Body of pancreas (tissue), 4 donors: Measurements from ENCODE around the gene PLEKHG4B.

ENCODE experiments used
- POLR2A ChIP-seq, 3 donors: fragments of 450-650 bp; IDR thresholded peaks; one replicate each; pipeline ENCODE4 v1.6.1; 2016; ENCODE audit warnings: antibody characterized with exemption in 3 of 3, mild to moderate bottlenecking in 2 of 3
- TF ChIP-seq, protein P1 (sequence below), 7 experiments: fragments of 450-650 bp in 4 of 7; fragments of 200-600 bp in 3 of 7; sonication (generic) in 3 of 7; IDR thresholded peaks; one replicate each; pipeline ENCODE4 v1.5.1; 2016 to 2019; ENCODE audit warnings: antibody characterized with exemption in 7 of 7

DNA sequence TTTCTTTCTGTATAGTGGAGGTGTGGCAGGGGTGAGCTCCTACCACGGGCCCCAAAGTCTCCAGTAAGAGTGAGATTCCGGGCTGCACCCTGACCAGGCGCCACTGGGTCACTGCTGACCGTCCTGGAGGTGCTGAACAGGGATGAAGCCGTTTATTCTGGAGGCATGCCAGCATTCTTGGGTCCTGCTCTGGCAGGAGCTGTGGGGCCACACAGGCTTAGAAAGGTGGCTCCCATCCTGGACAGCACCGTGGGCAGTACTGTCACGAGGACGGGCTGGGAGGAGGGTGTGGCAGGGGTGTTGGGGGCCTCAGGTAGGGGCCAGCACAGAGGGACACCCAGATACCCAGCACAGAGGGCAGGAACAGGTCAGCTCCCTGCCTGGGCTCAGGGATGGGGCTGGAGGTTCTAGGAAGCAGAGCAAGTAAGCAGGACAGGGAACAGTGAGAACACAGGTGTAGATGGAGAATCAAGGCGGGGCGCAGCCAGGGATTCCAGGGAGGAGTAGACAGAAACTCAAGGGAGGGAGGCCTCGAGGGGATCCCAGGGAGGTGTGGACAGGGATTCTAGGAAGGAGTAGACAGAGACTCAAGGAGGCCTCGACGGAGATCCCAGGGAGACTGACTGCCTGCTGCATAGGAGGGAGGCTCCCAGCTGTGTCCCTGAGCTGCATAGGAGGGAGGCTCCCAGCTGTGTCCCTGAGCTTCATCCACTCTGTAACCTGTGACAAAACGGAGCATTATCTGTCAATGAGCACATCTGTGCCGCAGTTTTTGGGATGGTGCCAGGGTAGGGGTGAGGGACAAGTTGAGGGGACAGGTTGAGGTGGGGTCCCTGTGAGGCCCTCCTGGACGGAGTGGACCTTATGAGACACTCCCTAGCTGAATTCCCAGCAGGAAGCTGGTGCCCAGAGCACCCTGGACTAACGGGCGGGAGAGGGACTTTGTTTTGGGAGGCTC, 1.1 kb upstream of the PLEKHG4B start:
- TF ChIP-seq, protein P1, sequence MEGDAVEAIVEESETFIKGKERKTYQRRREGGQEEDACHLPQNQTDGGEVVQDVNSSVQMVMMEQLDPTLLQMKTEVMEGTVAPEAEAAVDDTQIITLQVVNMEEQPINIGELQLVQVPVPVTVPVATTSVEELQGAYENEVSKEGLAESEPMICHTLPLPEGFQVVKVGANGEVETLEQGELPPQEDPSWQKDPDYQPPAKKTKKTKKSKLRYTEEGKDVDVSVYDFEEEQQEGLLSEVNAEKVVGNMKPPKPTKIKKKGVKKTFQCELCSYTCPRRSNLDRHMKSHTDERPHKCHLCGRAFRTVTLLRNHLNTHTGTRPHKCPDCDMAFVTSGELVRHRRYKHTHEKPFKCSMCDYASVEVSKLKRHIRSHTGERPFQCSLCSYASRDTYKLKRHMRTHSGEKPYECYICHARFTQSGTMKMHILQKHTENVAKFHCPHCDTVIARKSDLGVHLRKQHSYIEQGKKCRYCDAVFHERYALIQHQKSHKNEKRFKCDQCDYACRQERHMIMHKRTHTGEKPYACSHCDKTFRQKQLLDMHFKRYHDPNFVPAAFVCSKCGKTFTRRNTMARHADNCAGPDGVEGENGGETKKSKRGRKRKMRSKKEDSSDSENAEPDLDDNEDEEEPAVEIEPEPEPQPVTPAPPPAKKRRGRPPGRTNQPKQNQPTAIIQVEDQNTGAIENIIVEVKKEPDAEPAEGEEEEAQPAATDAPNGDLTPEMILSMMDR (IDR thresholded peaks at IDR 0.05), result no peak
- no peak for TF ChIP-seq POLR2A (IDR thresholded peaks at IDR 0.05)
